Stomach (tissue), 9 donors: ENCODE measurements around the gene NFIX. TPM values are rescaled to one million over a fixed set of nuclear protein-coding genes. Genes with fewer than 3 reads are reported as not detected.

Experiments used
- DNase-seq, 2 donors: peaks; one replicate each; pipeline versions ENCODE4 v3.0.0 to v3.0.0-alpha.2; 2013 to 2019
- H3K27ac ChIP-seq, 5 donors: fragments of 200-600 bp in 4 of 5; sonication (generic) in 4 of 5; one replicate each; pipeline ENCODE4 v1.5.1; 2013 to 2019; ENCODE audit warnings: mild to moderate bottlenecking in 1 of 5, moderate library complexity in 1 of 5
- H3K27me3 ChIP-seq, 3 donors: fragments of 200-600 bp; sonication (generic); one replicate each; pipeline ENCODE4 v1.5.1; 2017 to 2019; ENCODE audit warnings: mixed run types in 1 of 3
- H3K36me3 ChIP-seq, 4 donors: fragments of 200-600 bp; sonication (generic); 1 replicate in 3 of 4; 2 replicates in 1 of 4; pipeline ENCODE4 v1.5.1; 2016 to 2019
- H3K4me1 ChIP-seq, 4 donors: fragments of 200-600 bp; sonication (generic); one replicate each; pipeline ENCODE4 v1.5.1; 2016 to 2019
- H3K4me3 ChIP-seq, 4 donors: fragments of 200-600 bp; sonication (generic) in 3 of 4; one replicate each; pipeline ENCODE4 v1.5.1; 2016 to 2019; ENCODE audit warnings: mild to moderate bottlenecking in 1 of 4
- H3K9me3 ChIP-seq, 4 donors: fragments of 200-600 bp; sonication (generic); one replicate each; pipeline ENCODE4 v1.5.1; 2016 to 2019
- CTCF ChIP-seq, 7 experiments: fragments of 450-650 bp in 4 of 7; fragments of 200-600 bp in 3 of 7; sonication (generic) in 3 of 7; IDR thresholded peaks; one replicate each; pipeline ENCODE4 v1.5.1; 2016 to 2019; ENCODE audit warnings: antibody characterized with exemption in 7 of 7, control low read depth in 2 of 7, mild to moderate bottlenecking in 1 of 7
- EP300 ChIP-seq: sonication (generic); formaldehyde crosslinking; IDR thresholded peaks from one replicate; pipeline ENCODE4 v1.6.1; 2017; ENCODE audit warnings: antibody characterized with exemption
- POLR2A ChIP-seq, 4 donors: fragments of 450-650 bp; IDR thresholded peaks; one replicate each; pipeline ENCODE4 v1.6.1; 2016; ENCODE audit warnings: antibody characterized with exemption in 4 of 4, control low read depth in 2 of 4, mild to moderate bottlenecking in 1 of 4, moderate library complexity in 1 of 4
- POLR2AphosphoS5 ChIP-seq, 3 donors: sonication (generic); formaldehyde crosslinking; IDR thresholded peaks; one replicate each; pipeline ENCODE4 v1.6.1; 2016; ENCODE audit warnings: antibody characterized with exemption in 3 of 3
- WGBS, 5 donors: extraction: QIAGEN DNeasy Blood & Tissue Kit in 3 of 5; methylation state at CpG; one replicate each; pipeline versions ENCODE4 v1.1.5 to v1.1.7; 2013 to 2018; 5-methylcytosine and 5-hydroxymethylcytosine counted together
- intact Hi-C: fragments of 100-400 bp; cut with DNase I; formaldehyde crosslinking; loops from one replicate; pipeline ENCODE4 v1.15.1; 2023; ENCODE audit warnings: low total_unique reads
- polyA plus RNA-seq, 3 donors: library from polyadenylated mRNA; stranded (reverse); fragments of 200-250 nt; gene quantifications; one replicate each; pipeline ENCODE4 v1.2.3, GENCODE V29; 2013
- total RNA-seq, 5 donors: library from RNA; depleted of rRNA; stranded (reverse); fragments of >200 nt; gene quantifications; one replicate each; pipeline versions ENCODE4 v1.1.0 to v1.2.3, GENCODE V29; 2014 to 2016
- donor health status: healthy with polysubstance abuse.
- donor health status: Bipolar disorder and iron deficiency.
- donor health status: healthy.

The NFIX gene
- total and polyA plus RNA-seq, 8 donors: 11.5 to 183 (median 37.6) TPM

- H3K9me3 ChIP-seq: no peaks in the 10 kb centered on the region
- H3K36me3 ChIP-seq: peaks cover 75 to 78% (median 76%) of the 10 kb centered on the region in 4 donors
- H3K4me1 ChIP-seq: peaks cover 21 to 61% (median 56%) of the 10 kb centered on the region in 4 donors
- DNase-seq: no peak
- no peaks in the 10 kb centered on the region for H3K27me3 ChIP-seq
- WGBS, 5 donors: 42 to 53% (median 45%) methylated on average over 14 of the region's 14 CpGs
- intact Hi-C loops: no loop called here
- peak overlapping the region in 4 of 5 donors; percentile 96 to 99 (median 98) for H3K27ac ChIP-seq
- peak overlapping the region; percentile 82 to 99 (median 88) for H3K4me3 ChIP-seq
- TF ChIP-seq CTCF (IDR thresholded peaks at IDR 0.05) (no peak), POLR2A (IDR thresholded peaks at IDR 0.05) (no peak), EP300 (no peak), POLR2AphosphoS5 (IDR thresholded peaks at IDR 0.05) (no peak)
Observed at GRCh38 chr19:12946731-12947496, 48.4 kb upstream of the NFIX start.

GRCh38 chr19:12947702-12948611, 47.3 kb upstream of the NFIX start:
- intact Hi-C loops: no loop called here
- TF ChIP-seq POLR2A (IDR thresholded peaks at IDR 0.05): no peak
- TF ChIP-seq EP300: no peak
- no peak for TF ChIP-seq CTCF (IDR thresholded peaks at IDR 0.05)
- TF ChIP-seq POLR2AphosphoS5 (IDR thresholded peaks at IDR 0.05): no peak
- DNase-seq: peak; percentile 48 to 60
- H3K4me1 ChIP-seq: peaks cover 28 to 60% (median 50%) of the 10 kb centered on the region in 4 donors
- 58 to 73% (median 65%) methylated on average over 24 to 28 of the region's 28 CpGs for WGBS, 5 donors
- no peaks in the 10 kb centered on the region for H3K9me3 ChIP-seq
- H3K27ac ChIP-seq: peak overlapping the region in 3 of 5 donors; percentile 22 to 99 (median 42)
- no peak overlapping the region for H3K4me3 ChIP-seq
- no peaks in the 10 kb centered on the region for H3K27me3 ChIP-seq
- H3K36me3 ChIP-seq: peaks cover 75 to 78% (median 76%) of the 10 kb centered on the region in 4 donors

GRCh38 chr19:12948612-12949362, 46.5 kb upstream of the NFIX start:
- 91 to 94% (median 93%) methylated on average over 21 to 30 of the region's 30 CpGs for WGBS, 5 donors
- Histone ChIP-seq H3K4me1 (peaks cover 35 to 60% (median 49%) of the 10 kb centered on the region in 4 donors), H3K9me3 (no peaks in the 10 kb centered on the region), H3K27me3 (no peaks in the 10 kb centered on the region), H3K36me3 (peaks cover 72 to 78% (median 76%) of the 10 kb centered on the region in 4 donors), H3K4me3 (no peak overlapping the region), H3K27ac (peak overlapping the region in 2 of 5 donors; percentile 22 to 99)
- no peak for DNase-seq
- TF ChIP-seq CTCF (IDR thresholded peaks at IDR 0.05) (no peak), EP300 (no peak), POLR2AphosphoS5 (IDR thresholded peaks at IDR 0.05) (no peak)
- intact Hi-C loops: no loop called here
